Calu3 (cell line): ENCODE measurements around the gene MYOZ2. TPM values are rescaled to one million over a fixed set of nuclear protein-coding genes. Genes with fewer than 3 reads are reported as not detected.
A peak's percentile ranks its signal among the peaks of the same experiment; 100 is the strongest.

Experiments used
- BruUV-seq: library from RNA; stranded (reverse); fragments of 400-500 nt; replicated peaks from 2 replicates; lab custom pipeline; 2021; lab: Mats Ljungman, UMichigan
- CTCF ChIA-PET: fragments of 300-600 bp; sonication (Branson Sonifier 250); formaldehyde crosslinking; loops from one replicate; lab custom pipeline; 2022; ENCODE audit warnings: antibody characterized with exemption; lab: Charles Lee
- DNase-seq: peaks from one replicate; pipeline ENCODE4 v3.0.0; 2022
- H3K27ac Mint-ChIP-seq: one replicate; pipeline ENCODE4 v1.8.0; 2022; ENCODE audit warnings: mixed read lengths; ENCODE audit not compliant: unreplicated experiment
- H3K27me3 Mint-ChIP-seq: one replicate; pipeline ENCODE4 v1.8.0; 2022; ENCODE audit warnings: mixed read lengths; ENCODE audit not compliant: unreplicated experiment
- H3K36me3 Mint-ChIP-seq: one replicate; pipeline ENCODE4 v1.8.0; 2022; ENCODE audit warnings: mild to moderate bottlenecking, moderate library complexity, mixed read lengths; ENCODE audit not compliant: insufficient read depth, unreplicated experiment
- H3K4me1 Mint-ChIP-seq: one replicate; pipeline ENCODE4 v1.8.0; 2022; ENCODE audit warnings: mild to moderate bottlenecking, low read depth, mixed read lengths; ENCODE audit not compliant: unreplicated experiment
- H3K4me3 Mint-ChIP-seq: one replicate; pipeline ENCODE4 v1.8.0; 2022; ENCODE audit warnings: mild to moderate bottlenecking, low read depth, moderate library complexity, mixed read lengths; ENCODE audit not compliant: unreplicated experiment
- H3K9me3 Mint-ChIP-seq: one replicate; pipeline ENCODE4 v1.8.0; 2022; ENCODE audit warnings: low read depth, mixed read lengths; ENCODE audit not compliant: unreplicated experiment
- CTCF ChIP-seq: fragments of 200-600 bp; IDR thresholded peaks from one replicate; pipeline ENCODE4 v1.8.0; 2022; ENCODE audit warnings: antibody characterized with exemption; ENCODE audit not compliant: unreplicated experiment
- intact Hi-C: fragments of 100-400 bp; cut with micrococcal nuclease; formaldehyde crosslinking; loops from one replicate; pipeline ENCODE4 v1.10.0; 2022; ENCODE audit not compliant: unreplicated experiment
- total RNA-seq: library from RNA; stranded (reverse); gene quantifications from 2 replicates; pipeline ENCODE4 v1.2.3, GENCODE V29; 2022

MYOZ2 gene
- total RNA-seq, 1 experiment from 2014 or later, result not detected

- TF ChIP-seq CTCF, result no peak
- Mint-ChIP-seq H3K27ac (peak overlapping the region; percentile 100), H3K4me3 (peak overlapping the region; percentile 100), H3K27me3 (no peaks in the 10 kb centered on the region), H3K36me3 (peaks cover 46% of the 10 kb centered on the region), H3K9me3 (no peaks in the 10 kb centered on the region), H3K4me1 (peaks cover 30% of the 10 kb centered on the region)
- no TSS peak for BruUV-seq
- CTCF ChIA-PET, result no interaction called here
- intact Hi-C loops, result loop anchor here (5.0 to 10.0 kb wide), 3 partner anchors 74 to 168 kb away; no protein-coding TSS in a partner anchor
- DNase-seq, result no peak
Measured at GRCh38 chr4:119210775-119211174, 75.1 kb downstream of the MYOZ2 start.

- H3K9me3 Mint-ChIP-seq, result no peaks in the 10 kb centered on the region
- no peaks in the 10 kb centered on the region for H3K27me3 Mint-ChIP-seq
- peaks cover 30% of the 10 kb centered on the region for H3K4me1 Mint-ChIP-seq
- CTCF ChIA-PET, result interaction anchor here (0.8 to 1.8 kb wide), 2 partner anchors 68 to 125 kb away, joined by 3 to 14 read pairs; no protein-coding TSS in a partner anchor
- no peak for TF ChIP-seq CTCF
- H3K27ac Mint-ChIP-seq, result peak overlapping the region; percentile 100
- DNase-seq, result no peak
- peak overlapping the region; percentile 100 for H3K4me3 Mint-ChIP-seq
- intact Hi-C loops, result loop anchor here (2.0 to 10.0 kb wide), 4 partner anchors 73 to 170 kb away; no protein-coding TSS in a partner anchor
- TSS peak; percentile 94 for BruUV-seq
- peaks cover 57% of the 10 kb centered on the region for H3K36me3 Mint-ChIP-seq
Measured at GRCh38 chr4:119211867-119212233, 76.2 kb downstream of the MYOZ2 start.

GRCh38 chr4:119212234-119212963 lies 76.8 kb downstream of the MYOZ2 start, which contains the start of gene USP53:
TSS of gene USP53 (plus strand) at chr4:119212713. CDS start at chr4:119239760, 27,047 bp downstream.
- H3K9me3 Mint-ChIP-seq, result no peaks in the 10 kb centered on the region
- TF ChIP-seq CTCF, result no peak

GRCh38 chr4:119212964-119213606 lies 77.5 kb downstream of the MYOZ2 start:
- CTCF ChIA-PET, result interaction anchor here (0.9 to 2.1 kb wide), 3 partner anchors 110 to 130 kb away, joined by 5 to 14 read pairs (median 11); no protein-coding TSS in a partner anchor
- intact Hi-C loops, result loop anchor here (2.0 to 10.0 kb wide), 4 partner anchors 72 to 171 kb away; no protein-coding TSS in a partner anchor

More at GRCh38 chr4:119212234-119212963, 76.8 kb downstream of the MYOZ2 start, which contains the start of gene USP53:
- no peaks in the 10 kb centered on the region for H3K27me3 Mint-ChIP-seq
- CTCF ChIA-PET, result interaction anchor here (0.8 to 2.1 kb wide), 4 partner anchors 69 to 129 kb away, joined by 3 to 14 read pairs (median 8); no protein-coding TSS in a partner anchor
- intact Hi-C loops, result loop anchor here (2.0 to 10.0 kb wide), 4 partner anchors 72 to 170 kb away; no protein-coding TSS in a partner anchor
- peaks cover 63% of the 10 kb centered on the region for H3K36me3 Mint-ChIP-seq
- H3K4me3 Mint-ChIP-seq, result peak within 1 kb of the TSS; percentile 100
- peaks cover 34% of the 10 kb centered on the region for H3K4me1 Mint-ChIP-seq
- peak within 1 kb of the TSS; percentile 100 for H3K27ac Mint-ChIP-seq
- peak; percentile 96 for DNase-seq
- no TSS peak for BruUV-seq

More at GRCh38 chr4:119212964-119213606, 77.5 kb downstream of the MYOZ2 start:
- Mint-ChIP-seq H3K4me3 (peak overlapping the region; percentile 100), H3K4me1 (peaks cover 41% of the 10 kb centered on the region), H3K27ac (peak overlapping the region; percentile 100), H3K9me3 (no peaks in the 10 kb centered on the region), H3K36me3 (peaks cover 70% of the 10 kb centered on the region), H3K27me3 (no peaks in the 10 kb centered on the region)
- no peak for TF ChIP-seq CTCF
- TSS peak; percentile 28 for BruUV-seq
- DNase-seq, result peak; percentile 74
